ENCODE measurements around the gene TEN1. TPM values are rescaled to one million over a fixed set of nuclear protein-coding genes. Genes with fewer than 3 reads are reported as not detected.
"Not testable (repeated sequence)": the region's sequence is repeated elsewhere in the genome, so short reads cannot be mapped to it uniquely, and the experiment has no call there.

The TEN1 gene
- total RNA-seq, 2 donors from 2014 or later, result 21.2 to 27.9 TPM

DNA sequence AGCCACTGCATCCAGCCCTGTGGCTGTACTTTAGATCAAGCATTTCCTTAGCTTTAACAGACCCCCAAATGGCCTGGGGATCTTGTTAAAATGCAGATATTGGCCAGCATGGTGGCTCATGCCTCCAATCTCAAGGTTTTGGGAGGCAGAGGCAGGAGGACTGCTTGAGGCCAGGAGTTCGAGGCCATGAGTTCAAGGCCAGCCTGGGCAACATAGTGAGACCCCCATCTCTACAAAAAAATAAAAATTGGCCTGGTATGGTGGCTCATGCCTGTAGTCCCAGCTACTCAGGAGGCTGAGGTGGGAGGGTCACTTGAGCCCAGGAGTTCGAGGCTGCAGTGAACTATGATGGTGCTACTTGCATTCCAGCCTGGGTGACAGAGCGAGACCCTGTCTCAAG is 63.8 kb downstream of the TEN1 start:
- intact Hi-C loops (cut with DNase I, micrococcal nuclease); ATAC-seq; DNase-seq: not testable (repeated sequence)

DNA sequence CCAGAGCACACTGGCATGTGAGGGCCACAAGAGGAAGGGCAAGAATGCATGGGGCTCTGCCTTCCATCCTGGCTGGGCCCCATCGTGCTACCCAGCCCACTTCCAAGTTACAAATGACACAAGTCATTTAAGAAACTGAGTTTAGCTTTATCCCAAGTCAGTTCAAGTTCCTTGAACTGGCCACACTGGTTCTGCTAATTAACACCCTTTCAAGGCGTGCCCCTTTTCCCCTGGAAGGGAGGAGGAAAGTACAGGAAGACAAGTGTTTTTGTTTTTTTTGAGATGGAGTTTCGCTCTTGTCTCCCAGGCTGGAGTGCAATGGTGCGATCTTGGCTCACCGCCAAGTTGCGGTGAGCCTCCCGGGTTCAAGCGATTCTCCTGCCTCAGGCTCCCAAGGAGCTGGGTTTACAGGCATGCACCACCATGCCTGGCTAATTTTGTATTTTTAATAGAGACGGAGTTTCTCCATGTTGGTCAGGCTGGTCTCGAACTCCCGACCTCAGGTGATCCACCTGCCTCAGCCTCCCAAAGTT is 65.5 kb downstream of the TEN1 start:
- intact Hi-C loops (cut with DNase I, micrococcal nuclease), result not testable (repeated sequence)

GRCh38 chr17:76046064-76046463 is 67.0 kb downstream of the TEN1 start:
- intact Hi-C loops (cut with DNase I, micrococcal nuclease), result no loop called here
- no peak for ATAC-seq
- DNase-seq, result no peak

More for the DNA sequence above, 65.5 kb downstream of the TEN1 start:
- not testable (repeated sequence) for DNase-seq, ATAC-seq

- DNase-seq (no peak), ATAC-seq (no peak)
- intact Hi-C loops (cut with DNase I, micrococcal nuclease), result no loop called here
Observed at GRCh38 chr17:76048025-76048605, 69.1 kb downstream of the TEN1 start.

- DNase-seq, result no peak
- intact Hi-C loops (cut with DNase I, micrococcal nuclease), result no loop called here
- ATAC-seq, result no peak
Observed at GRCh38 chr17:76048711-76049110, 69.7 kb downstream of the TEN1 start.

DNA sequence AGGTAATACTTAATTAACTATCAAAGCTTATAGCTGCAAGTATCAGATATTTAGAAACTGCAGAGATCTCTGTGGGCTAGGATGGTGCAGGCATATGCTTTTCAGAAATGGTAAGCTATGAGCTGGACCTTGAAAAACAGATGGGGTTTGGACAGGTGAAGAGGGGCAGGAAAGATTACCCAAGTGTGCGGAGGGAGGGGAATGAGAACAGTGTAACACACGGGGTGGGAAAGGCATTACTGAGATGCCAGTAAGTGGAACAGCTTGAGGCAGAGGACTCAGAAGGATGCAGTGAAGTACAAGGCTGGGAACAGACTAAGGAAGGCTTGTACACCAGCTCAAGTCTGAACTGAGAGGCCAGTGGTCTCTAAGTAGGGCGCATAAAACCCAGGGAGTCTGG is 70.2 kb downstream of the TEN1 start:
- ATAC-seq, result no peak
- intact Hi-C loops (cut with DNase I, micrococcal nuclease), result no loop called here
- no peak for DNase-seq

DNA sequence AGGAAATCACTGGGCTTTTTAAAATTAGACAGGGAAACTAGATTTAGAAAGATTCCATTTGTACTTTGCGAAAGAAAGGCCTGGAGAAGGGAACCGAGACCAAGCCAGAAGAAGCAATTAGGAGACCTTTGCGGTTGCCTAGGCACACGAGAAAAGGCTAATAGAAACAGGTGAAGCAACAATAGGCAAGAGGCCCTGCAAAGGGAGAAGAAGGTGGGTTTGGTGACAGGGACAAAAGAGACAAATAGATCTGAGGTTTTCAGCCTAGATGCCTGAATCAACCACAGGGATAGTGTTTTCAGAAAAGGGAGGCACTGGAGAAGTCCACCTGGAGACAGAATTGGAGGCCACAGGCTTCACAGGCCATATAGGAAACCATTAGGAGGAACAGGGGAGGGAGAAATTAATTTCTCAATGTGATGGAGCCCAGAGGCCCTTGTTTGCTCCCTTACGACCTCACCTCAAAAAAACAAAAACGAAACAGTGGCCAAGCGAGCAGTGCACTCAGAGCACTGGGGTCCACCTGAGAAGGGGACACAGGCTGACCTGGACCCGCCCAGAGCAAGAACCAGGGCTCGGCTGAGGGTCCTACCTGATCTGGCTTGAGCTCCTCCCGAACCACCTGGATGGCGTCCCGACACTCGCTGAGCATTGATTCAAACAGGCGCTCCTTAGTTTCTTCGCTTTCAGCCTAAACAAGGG is 70.9 kb downstream of the TEN1 start:
- no peak for DNase-seq
- no peak for ATAC-seq
- intact Hi-C loops (cut with DNase I, micrococcal nuclease), result no loop called here

Other genes with a start within 250 kb of the TEN1 start
- gene GALK1, start 214.0 kb upstream of the TEN1 start, total RNA-seq, result 10 to 100 TPM; 14.1 to 16.9 TPM
- 10 to 100 TPM; 18.3 to 21.8 TPM for gene UNK, start 194.4 kb upstream of the TEN1 start, total RNA-seq
- gene UNC13D, start 134.8 kb upstream of the TEN1 start, total RNA-seq, result 10 to 100 TPM; 20.5 to 31.0 TPM
- gene WBP2, start 123.9 kb upstream of the TEN1 start, total RNA-seq, result 100 to 1,000 TPM in 1 of 2 donors, 10 to 100 TPM in 1; 96.5 to 105 TPM
- gene TRIM47, start 100.7 kb upstream of the TEN1 start, total RNA-seq, result 10 to 100 TPM; 44.8 to 61.8 TPM
- gene TRIM65, start 82.3 kb upstream of the TEN1 start, total RNA-seq, result 10 to 100 TPM; 15.0 to 18.7 TPM
- gene MRPL38, start 74.4 kb upstream of the TEN1 start, total RNA-seq, result 100 to 1,000 TPM in 1 of 2 donors, 10 to 100 TPM in 1; 84.2 to 111 TPM
- 1 to 10 TPM; 5.2 to 5.5 TPM for gene FBF1, start 38.2 kb upstream of the TEN1 start, total RNA-seq
- gene ACOX1, start 74 bp upstream of the TEN1 start, total RNA-seq, result 100 to 1,000 TPM; 170 to 225 TPM
- gene CDK3, start 21.6 kb downstream of the TEN1 start, total RNA-seq, result 10 to 100 TPM; 10.1 to 12.4 TPM
- gene EVPL, start 48.1 kb downstream of the TEN1 start, total RNA-seq, result 10 to 100 TPM; 18.9 to 28.5 TPM
- gene SRP68, start 93.3 kb downstream of the TEN1 start, total RNA-seq, result 10 to 100 TPM; 49.9 to 56.5 TPM
- gene GALR2, start 95.5 kb downstream of the TEN1 start, total RNA-seq, result not detected
- under 1 TPM in 1 of 2 donors, not detected in 1; 0.22 TPM for gene ZACN, start 99.9 kb downstream of the TEN1 start, total RNA-seq
- gene EXOC7, start 124.5 kb downstream of the TEN1 start, total RNA-seq, result 100 to 1,000 TPM; 100 to 102 TPM
- gene FOXJ1, start 162.0 kb downstream of the TEN1 start, total RNA-seq, result 1 to 10 TPM; 1.6 to 2.8 TPM